H1 (cell line): Measurements from ENCODE around the gene KTI12.

Source experiments
- CHD2 ChIP-seq: IDR thresholded peaks from 2 replicates; pipeline ENCODE4 v1.6.1; 2012; ENCODE audit warnings: low read length, improper control_type of control experiment
- EZH2 ChIP-seq: fragments of 200-600 bp; sonication (generic); IDR thresholded peaks from 2 replicates; pipeline ENCODE4 v1.7.1; 2012; ENCODE audit warnings: low read depth, mild to moderate bottlenecking, moderate library complexity, low read length, inconsistent platforms; ENCODE audit not compliant: severe bottlenecking
- GABPA ChIP-seq: IDR thresholded peaks from 2 replicates; pipeline ENCODE4 v1.6.1; 2011; ENCODE audit warnings: mild to moderate bottlenecking, low read length, moderate library complexity, borderline replicate concordance; ENCODE audit not compliant: insufficient read depth
- RNF2 ChIP-seq: fragments of 200-900, 300-1000 bp; sonication (generic); IDR thresholded peaks from 2 replicates; pipeline ENCODE4 v1.7.1; 2016; ENCODE audit warnings: borderline replicate concordance, low read depth, mild to moderate bottlenecking, antibody characterized with exemption, low read length; ENCODE audit not compliant: poor library complexity, severe bottlenecking; ENCODE audit errors: missing control alignments
- TAF7 ChIP-seq: optimal IDR thresholded peaks from 2 replicates; pipeline ENCODE3; 2011; ENCODE audit warnings: low read depth, mild to moderate bottlenecking, inconsistent platforms, low read length, moderate library complexity, borderline replicate concordance
- YY1 ChIP-seq: IDR thresholded peaks from 2 replicates; pipeline ENCODE4 v1.6.1; 2011; ENCODE audit warnings: low read depth, mild to moderate bottlenecking, low read length
- ZNF274 ChIP-seq: IDR thresholded peaks from 2 replicates; pipeline ENCODE4 v1.7.0; 2012; ENCODE audit warnings: low read length, borderline replicate concordance; ENCODE audit errors: extremely low read depth
- TF ChIP-seq, protein P1 (sequence below): IDR thresholded peaks from 2 replicates; pipeline ENCODE4 v1.6.1; 2011; ENCODE audit warnings: low read length, improper control_type of control experiment
- TF ChIP-seq, protein P2 (sequence below): IDR thresholded peaks from 2 replicates; pipeline ENCODE4 v1.6.1; 2011; ENCODE audit warnings: low read depth, mild to moderate bottlenecking, low read length; ENCODE audit not compliant: insufficient read depth
- TF ChIP-seq, protein P3 (sequence below), 3 experiments: IDR thresholded peaks; 1 replicate in 2 of 3; 2 replicates in 1 of 3; pipeline versions ENCODE4 v1.5.1 to v1.6.1; 2011; ENCODE audit warnings: low read length in 3 of 3, mild to moderate bottlenecking in 3 of 3, inconsistent platforms in 2 of 3, low read depth in 1 of 3, moderate library complexity in 1 of 3; ENCODE audit not compliant: insufficient read depth in 1 of 3; ENCODE audit errors: control extremely low read depth in 1 of 3

DNA sequence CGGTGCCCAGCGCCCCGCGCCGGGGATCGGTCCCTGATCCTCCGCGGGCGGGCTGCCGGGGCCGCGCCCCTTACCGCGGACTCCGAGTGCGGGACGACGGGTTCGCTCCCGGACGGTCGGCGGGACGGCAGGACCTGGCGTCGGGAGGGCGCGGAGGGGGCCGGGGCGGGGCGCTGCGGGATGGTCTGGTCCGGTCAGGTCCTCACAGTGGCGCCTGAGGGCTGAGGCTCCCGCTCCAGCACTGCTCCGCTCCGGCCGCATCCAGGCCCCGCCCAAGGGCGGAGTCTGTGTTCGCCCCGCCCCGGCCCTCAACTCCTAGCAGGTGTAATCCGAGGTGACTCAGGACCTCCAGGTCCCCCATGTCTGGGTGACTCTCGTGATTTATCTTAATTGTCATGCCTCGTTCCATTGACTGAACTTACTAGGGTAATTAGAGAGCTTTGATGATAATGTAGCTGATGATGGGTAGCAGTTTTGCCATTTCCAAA, 43.1 kb downstream of the KTI12 start, which contains the start of gene RAB3B:
- TF ChIP-seq GABPA, result no peak
- TF ChIP-seq, protein P1, sequence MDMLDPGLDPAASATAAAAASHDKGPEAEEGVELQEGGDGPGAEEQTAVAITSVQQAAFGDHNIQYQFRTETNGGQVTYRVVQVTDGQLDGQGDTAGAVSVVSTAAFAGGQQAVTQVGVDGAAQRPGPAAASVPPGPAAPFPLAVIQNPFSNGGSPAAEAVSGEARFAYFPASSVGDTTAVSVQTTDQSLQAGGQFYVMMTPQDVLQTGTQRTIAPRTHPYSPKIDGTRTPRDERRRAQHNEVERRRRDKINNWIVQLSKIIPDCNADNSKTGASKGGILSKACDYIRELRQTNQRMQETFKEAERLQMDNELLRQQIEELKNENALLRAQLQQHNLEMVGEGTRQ, result no peak
- TF ChIP-seq ZNF274, result no peak
- TF ChIP-seq, protein P2, sequence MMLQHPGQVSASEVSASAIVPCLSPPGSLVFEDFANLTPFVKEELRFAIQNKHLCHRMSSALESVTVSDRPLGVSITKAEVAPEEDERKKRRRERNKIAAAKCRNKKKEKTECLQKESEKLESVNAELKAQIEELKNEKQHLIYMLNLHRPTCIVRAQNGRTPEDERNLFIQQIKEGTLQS, result no peak
- no peak for TF ChIP-seq YY1
- TF ChIP-seq, protein P3, sequence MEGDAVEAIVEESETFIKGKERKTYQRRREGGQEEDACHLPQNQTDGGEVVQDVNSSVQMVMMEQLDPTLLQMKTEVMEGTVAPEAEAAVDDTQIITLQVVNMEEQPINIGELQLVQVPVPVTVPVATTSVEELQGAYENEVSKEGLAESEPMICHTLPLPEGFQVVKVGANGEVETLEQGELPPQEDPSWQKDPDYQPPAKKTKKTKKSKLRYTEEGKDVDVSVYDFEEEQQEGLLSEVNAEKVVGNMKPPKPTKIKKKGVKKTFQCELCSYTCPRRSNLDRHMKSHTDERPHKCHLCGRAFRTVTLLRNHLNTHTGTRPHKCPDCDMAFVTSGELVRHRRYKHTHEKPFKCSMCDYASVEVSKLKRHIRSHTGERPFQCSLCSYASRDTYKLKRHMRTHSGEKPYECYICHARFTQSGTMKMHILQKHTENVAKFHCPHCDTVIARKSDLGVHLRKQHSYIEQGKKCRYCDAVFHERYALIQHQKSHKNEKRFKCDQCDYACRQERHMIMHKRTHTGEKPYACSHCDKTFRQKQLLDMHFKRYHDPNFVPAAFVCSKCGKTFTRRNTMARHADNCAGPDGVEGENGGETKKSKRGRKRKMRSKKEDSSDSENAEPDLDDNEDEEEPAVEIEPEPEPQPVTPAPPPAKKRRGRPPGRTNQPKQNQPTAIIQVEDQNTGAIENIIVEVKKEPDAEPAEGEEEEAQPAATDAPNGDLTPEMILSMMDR (IDR thresholded peaks at IDR 0.05; ENCODE audit: control extremely low read depth in 1 of 3, insufficient read depth in 1 of 3, low read depth in 1 of 3, low read length in 3 of 3), result no peak
- no peak for TF ChIP-seq RNF2
- no peak for TF ChIP-seq CHD2
- TF ChIP-seq EZH2, result no peak
- peak; percentile 71 for TF ChIP-seq TAF7
